IMR-90 (cell line): ENCODE measurements around the gene PNLIP. TPM values are rescaled to one million over a fixed set of nuclear protein-coding genes. Genes with fewer than 3 reads are reported as not detected.

Experiments
- ATAC-seq: fragments of 200-7000 bp; cut with Tn5 transposase; 2 replicates; pipeline ENCODE4 v1.9.1; 2020; ENCODE audit warnings: low read depth, mild to moderate bottlenecking, moderate library complexity
- BruUV-seq: library from RNA; stranded (reverse); fragments of 400-500 nt; replicated peaks from 2 replicates; lab custom pipeline; 2021; lab: Mats Ljungman, UMichigan
- CTCF ChIA-PET: fragments of 300-600 bp; formaldehyde crosslinking; extraction: SDS; loops from one replicate; lab custom pipeline; 2021; ENCODE audit warnings: antibody characterized with exemption; lab: Yijun Ruan, JAX
- POLR2A ChIA-PET: fragments of 300-600 bp; sonication (Branson Sonifier 250); formaldehyde crosslinking; loops from one replicate; lab custom pipeline; 2022; ENCODE audit warnings: antibody characterized with exemption; ENCODE audit not compliant: unreplicated experiment; lab: Charles Lee
- DNase-seq: peaks from one replicate; pipeline ENCODE4 v3.0.0; 2013
- H2AFZ ChIP-seq: replicated peaks from 2 replicates; pipeline ENCODE3; 2013; ENCODE audit warnings: low read length, mild to moderate bottlenecking; ENCODE audit not compliant: poor library complexity
- H2AK5ac ChIP-seq: 2 replicates; pipeline ENCODE4 v1.6.1; 2013; ENCODE audit warnings: low read depth, low read length, inconsistent platforms
- H2AK9ac ChIP-seq: replicated peaks from 2 replicates; pipeline ENCODE3; 2013; ENCODE audit warnings: mild to moderate bottlenecking, low read depth, low read length, moderate library complexity; ENCODE audit not compliant: poor library complexity
- H2BK120ac ChIP-seq: 2 replicates; pipeline ENCODE4 v1.6.1; 2013; ENCODE audit warnings: low read depth, low read length, inconsistent platforms
- H2BK15ac ChIP-seq: 3 replicates; pipeline ENCODE4 v1.6.1; 2013; ENCODE audit warnings: low read depth, low read length, inconsistent platforms
- H2BK20ac ChIP-seq: 2 replicates; pipeline ENCODE4 v1.6.1; 2013; ENCODE audit warnings: low read depth, mild to moderate bottlenecking, inconsistent platforms, low read length, moderate library complexity
- H2BK5ac ChIP-seq: 2 replicates; pipeline ENCODE4 v1.6.1; 2013; ENCODE audit warnings: mild to moderate bottlenecking, low read depth, low read length, inconsistent platforms; ENCODE audit not compliant: poor library complexity, severe bottlenecking
- H3K14ac ChIP-seq: replicated peaks from 2 replicates; pipeline ENCODE4 v1.6.1; 2013; ENCODE audit warnings: low read depth, low read length, inconsistent platforms
- H3K18ac ChIP-seq: 2 replicates; pipeline ENCODE4 v1.6.1; 2013; ENCODE audit warnings: low read depth, low read length, control low read depth
- H3K23ac ChIP-seq: 2 replicates; pipeline ENCODE4 v1.6.1; 2013; ENCODE audit warnings: low read depth, low read length, inconsistent platforms
- H3K27ac ChIP-seq: 2 replicates; pipeline ENCODE4 v1.5.1; 2013; ENCODE audit warnings: mild to moderate bottlenecking, control low read depth, low read length; ENCODE audit not compliant: insufficient read depth
- H3K27me3 ChIP-seq: 2 replicates; pipeline ENCODE4 v1.6.1; 2013; ENCODE audit warnings: low read length; ENCODE audit not compliant: control insufficient read depth, insufficient read depth
- H3K36me3 ChIP-seq: 2 replicates; pipeline ENCODE4 v1.6.1; 2013; ENCODE audit warnings: low read length, mixed read lengths; ENCODE audit not compliant: control insufficient read depth, insufficient read depth
- H3K4ac ChIP-seq: 2 replicates; pipeline ENCODE4 v1.6.1; 2013; ENCODE audit warnings: low read depth, low read length, inconsistent platforms
- H3K4me1 ChIP-seq: 2 replicates; pipeline ENCODE4 v1.6.1; 2013; ENCODE audit warnings: low read length, mixed read lengths; ENCODE audit not compliant: control insufficient read depth, insufficient read depth
- H3K4me2 ChIP-seq: 2 replicates; pipeline ENCODE4 v1.6.1; 2013; ENCODE audit warnings: low read depth, mild to moderate bottlenecking, control low read depth, low read length, moderate library complexity
- H3K4me3 ChIP-seq: 2 replicates; pipeline ENCODE4 v1.5.1; 2013; ENCODE audit warnings: low read depth, mild to moderate bottlenecking, control low read depth, low read length, moderate library complexity; ENCODE audit not compliant: insufficient read depth
- H3K56ac ChIP-seq: 2 replicates; pipeline ENCODE4 v1.6.1; 2013; ENCODE audit warnings: low read length, inconsistent platforms; ENCODE audit not compliant: insufficient read depth; ENCODE audit errors: extremely low read depth
- H3K79me1 ChIP-seq, 2 experiments: 2 replicates each; pipeline ENCODE4 v1.6.1; 2013; ENCODE audit warnings: low read length in 2 of 2, inconsistent platforms in 1 of 2, low read depth in 1 of 2
- H3K9ac ChIP-seq: 2 replicates; pipeline ENCODE4 v1.6.1; 2013; ENCODE audit warnings: low read depth, low read length, control low read depth
- H3K9me1 ChIP-seq: 2 replicates; pipeline ENCODE4 v1.6.1; 2013; ENCODE audit warnings: low read length, inconsistent platforms; ENCODE audit not compliant: insufficient read depth
- H3K9me3 ChIP-seq: 2 replicates; pipeline ENCODE4 v1.6.1; 2013; ENCODE audit warnings: low read length; ENCODE audit not compliant: control insufficient read depth, insufficient read depth
- H4K20me1 ChIP-seq: 2 replicates; pipeline ENCODE4 v1.6.1; 2013; ENCODE audit warnings: low read length, inconsistent platforms; ENCODE audit not compliant: insufficient read depth
- H4K5ac ChIP-seq: 2 replicates; pipeline ENCODE4 v1.6.1; 2013; ENCODE audit warnings: mild to moderate bottlenecking, low read depth, low read length, control low read depth
- H4K8ac ChIP-seq, 2 experiments: 2 replicates each; pipeline ENCODE4 v1.6.1; 2013; ENCODE audit warnings: low read depth in 2 of 2, low read length in 2 of 2, control low read depth in 1 of 2, inconsistent platforms in 1 of 2
- H4K91ac ChIP-seq: 2 replicates; pipeline ENCODE4 v1.6.1; 2013; ENCODE audit warnings: low read depth, low read length, inconsistent platforms; ENCODE audit not compliant: insufficient read depth
- CHD1 ChIP-seq: IDR thresholded peaks from 2 replicates; pipeline ENCODE4 v1.6.1; 2012; ENCODE audit warnings: low read depth, low read length, improper control_type of control experiment
- FOS ChIP-seq: fragments of 150-350 bp; IDR thresholded peaks from 2 replicates; pipeline ENCODE4 v1.6.1; 2016; ENCODE audit warnings: low read depth, low read length
- MAZ ChIP-seq: IDR thresholded peaks from 2 replicates; pipeline ENCODE4 v1.6.1; 2012; ENCODE audit warnings: low read depth, mild to moderate bottlenecking, low read length, improper control_type of control experiment, moderate library complexity, borderline replicate concordance
- POLR2A ChIP-seq: IDR thresholded peaks from 2 replicates; pipeline ENCODE4 v1.6.1; 2012; ENCODE audit warnings: mild to moderate bottlenecking, low read depth, low read length
- RAD21 ChIP-seq: IDR thresholded peaks from 2 replicates; pipeline ENCODE4 v1.6.1; 2012; ENCODE audit warnings: low read length, improper control_type of control experiment
- RFX5 ChIP-seq: IDR thresholded peaks from 2 replicates; pipeline ENCODE4 v1.8.0; 2012; ENCODE audit warnings: low read depth, mild to moderate bottlenecking, low read length, moderate library complexity
- WGBS, 2 experiments: methylation state at CpG; one replicate each; pipeline versions ENCODE4 v1.1.5 to v1.1.7; 2013; ENCODE audit warnings: missing lambda C conversion rate in 2 of 2; ENCODE audit not compliant: insufficient read length in 1 of 2; ENCODE audit errors: extremely low coverage in 2 of 2; 5-methylcytosine and 5-hydroxymethylcytosine counted together
- dilution Hi-C: fragments of 300-500 bp; cut with HindIII; formaldehyde crosslinking; loops from one replicate; pipeline ENCODE4 v1.14.3; 2018; ENCODE audit warnings: low sequenced_read_pairs; ENCODE audit not compliant: unreplicated experiment
- in situ Hi-C: fragments of 300-500 bp; cut with MboI; formaldehyde crosslinking; loops from 3 replicates; pipeline ENCODE4 v1.14.3; 2019; ENCODE audit warnings: low sequenced_read_pairs, inconsistent platforms, mixed read lengths
- intact Hi-C: fragments of 100-400 bp; cut with micrococcal nuclease; formaldehyde crosslinking; loops from 2 replicates; pipeline ENCODE4 v1.10.0; 2022
- polyA plus RNA-seq, 3 experiments: library from polyadenylated mRNA; depleted of rRNA; stranded (reverse); fragments of >200 nt; gene quantifications; 2 replicates each; pipeline ENCODE4 v1.2.3, GENCODE V29; 2012; ENCODE audit warnings: low replicate concordance in 1 of 3
- total RNA-seq: library from RNA; depleted of rRNA; stranded (reverse); fragments of >200 nt; gene quantifications from 2 replicates; pipeline ENCODE4 v1.2.3, GENCODE V29; 2012

The PNLIP gene
- total and polyA plus RNA-seq, 2 of the 4 experiments (the other 2 are of a cell fraction), result not detected

DNA sequence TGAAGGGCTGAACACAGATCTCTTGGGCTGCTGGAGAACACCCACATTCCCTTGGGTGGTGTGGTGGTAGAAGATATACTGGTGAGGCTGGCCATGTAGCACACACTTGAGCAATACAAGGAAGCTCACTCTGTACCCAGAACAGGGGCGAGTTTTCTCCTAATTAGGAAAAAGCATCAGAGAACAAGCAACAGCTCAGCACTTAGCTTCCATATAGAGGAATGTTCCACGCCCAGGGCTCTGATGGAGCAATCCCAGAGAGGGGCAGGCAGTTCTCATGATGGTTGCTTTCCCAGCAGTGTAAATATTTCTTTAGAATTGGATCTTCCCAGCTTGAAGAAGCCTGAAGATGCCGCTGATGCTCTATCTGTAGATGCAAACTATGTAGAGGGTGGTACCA, 21.0 kb upstream of the PNLIP start:
- Histone ChIP-seq H2AK9ac (no peak overlapping the region), H2BK15ac (no peak overlapping the region), H3K36me3 (no peaks in the 10 kb centered on the region), H3K9ac (no peak overlapping the region), H3K27me3 (no peaks in the 10 kb centered on the region), H3K14ac (no peak overlapping the region), H4K20me1 (no peaks in the 10 kb centered on the region), H2BK120ac (no peak overlapping the region), H3K27ac (no peak overlapping the region), H4K91ac (no peak overlapping the region), H2AK5ac (no peak overlapping the region), H3K9me3 (no peaks in the 10 kb centered on the region), H3K9me1 (no peaks in the 10 kb centered on the region), H2BK20ac (no peak overlapping the region), H3K4me3 (no peak overlapping the region), H3K23ac (no peak overlapping the region), H3K4me2 (no peak overlapping the region), H3K4ac (no peak overlapping the region), H3K4me1 (no peaks in the 10 kb centered on the region), H3K79me1 (no peaks in the 10 kb centered on the region), H4K5ac (no peak overlapping the region), H3K18ac (no peak overlapping the region), H2AFZ (no peak overlapping the region), H3K56ac (no peak overlapping the region), H2BK5ac (no peak overlapping the region), H4K8ac (no peak overlapping the region)
- POLR2A ChIA-PET, result no interaction called here
- DNase-seq (no peak), ATAC-seq (no peak)
- dilution Hi-C loops, result no loop called here
- no TSS peak for BruUV-seq
- CTCF ChIA-PET, result no interaction called here
- intact Hi-C loops, result loop anchor here (5.0 kb wide), 1 partner anchor 263 kb away; no protein-coding TSS in a partner anchor
- 60% methylated on average over 1 of the region's 3 CpGs; no CpG with 5 or more reads in 1 of the 2 experiments for WGBS, 2 experiments
- TF ChIP-seq CHD1, result no peak
- no peak for TF ChIP-seq RFX5
- no peak for TF ChIP-seq MAZ
- no peak for TF ChIP-seq RAD21
- no peak for TF ChIP-seq FOS
- TF ChIP-seq POLR2A, result no peak
- in situ Hi-C loops, result no loop called here
